AG04449 (cell line): ENCODE results near the gene FGFBP3.

ENCODE experiments used
- CTCF ChIA-PET: fragments of 350-600 bp; formaldehyde crosslinking; extraction: SDS; loops from one replicate; lab custom pipeline; 2021; ENCODE audit warnings: antibody characterized with exemption; lab: Yijun Ruan, JAX
- POLR2A ChIA-PET: fragments of 400-600, 350-600 bp; formaldehyde crosslinking; extraction: SDS; loops from one replicate; lab custom pipeline; 2020; ENCODE audit warnings: antibody characterized with exemption, inconsistent platforms; lab: Yijun Ruan, JAX
- DNase-seq: peaks from one replicate; pipeline ENCODE4 v3.0.0-alpha.2; 2010; ENCODE audit warnings: low read depth, low spot score
- H3K4me3 ChIP-seq: 2 replicates; pipeline ENCODE4 v1.5.1; 2011; ENCODE audit warnings: low read depth, mild to moderate bottlenecking, control low read depth, low read length
- TF ChIP-seq, protein P1 (sequence below): IDR thresholded peaks from one replicate; pipeline ENCODE4 v1.5.1; 2011; ENCODE audit warnings: mild to moderate bottlenecking, moderate library complexity, low read length, control low read depth, inconsistent platforms; ENCODE audit not compliant: insufficient read depth; ENCODE audit errors: missing control alignments

The FGFBP3 gene

DNA sequence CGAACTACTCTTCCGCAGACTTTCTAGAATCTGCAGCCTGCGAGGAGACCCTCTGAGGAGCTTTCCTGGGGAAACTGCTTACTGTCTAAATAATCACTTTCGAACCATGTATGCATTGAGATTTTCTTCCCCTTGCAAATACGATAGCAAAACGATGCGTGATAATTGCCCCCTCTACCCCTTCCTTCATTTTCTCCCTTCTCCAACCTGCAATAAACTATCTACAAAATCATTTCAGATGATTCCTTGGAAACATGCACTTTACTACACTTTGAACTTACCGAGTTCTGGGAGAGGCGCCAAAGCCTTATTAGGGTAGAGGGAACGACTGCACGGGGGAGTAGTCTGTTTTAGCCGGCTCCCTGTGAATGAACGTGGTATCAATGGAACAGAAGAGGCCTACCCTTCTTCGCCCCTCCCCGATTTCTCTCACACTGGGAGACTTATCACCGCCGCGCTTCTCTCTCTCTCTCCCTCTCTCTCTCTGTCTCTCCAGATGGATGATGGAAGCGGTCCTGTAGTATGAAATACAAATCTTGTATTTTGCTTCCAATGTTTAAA is at the start of gene FGFBP3:
FGFBP3 (minus strand) TSS at position 370 of the 561 bp plus-strand sequence. CDS start 517 bp downstream, outside the sequence.
- TF ChIP-seq, protein P1, sequence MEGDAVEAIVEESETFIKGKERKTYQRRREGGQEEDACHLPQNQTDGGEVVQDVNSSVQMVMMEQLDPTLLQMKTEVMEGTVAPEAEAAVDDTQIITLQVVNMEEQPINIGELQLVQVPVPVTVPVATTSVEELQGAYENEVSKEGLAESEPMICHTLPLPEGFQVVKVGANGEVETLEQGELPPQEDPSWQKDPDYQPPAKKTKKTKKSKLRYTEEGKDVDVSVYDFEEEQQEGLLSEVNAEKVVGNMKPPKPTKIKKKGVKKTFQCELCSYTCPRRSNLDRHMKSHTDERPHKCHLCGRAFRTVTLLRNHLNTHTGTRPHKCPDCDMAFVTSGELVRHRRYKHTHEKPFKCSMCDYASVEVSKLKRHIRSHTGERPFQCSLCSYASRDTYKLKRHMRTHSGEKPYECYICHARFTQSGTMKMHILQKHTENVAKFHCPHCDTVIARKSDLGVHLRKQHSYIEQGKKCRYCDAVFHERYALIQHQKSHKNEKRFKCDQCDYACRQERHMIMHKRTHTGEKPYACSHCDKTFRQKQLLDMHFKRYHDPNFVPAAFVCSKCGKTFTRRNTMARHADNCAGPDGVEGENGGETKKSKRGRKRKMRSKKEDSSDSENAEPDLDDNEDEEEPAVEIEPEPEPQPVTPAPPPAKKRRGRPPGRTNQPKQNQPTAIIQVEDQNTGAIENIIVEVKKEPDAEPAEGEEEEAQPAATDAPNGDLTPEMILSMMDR = no peak
- DNase-seq = no peak
- CTCF ChIA-PET = interaction anchor here (1.0 to 2.8 kb wide), 4 partner anchors 53 to 610 kb away, joined by 3 to 18 read pairs (median 6); no protein-coding TSS in a partner anchor
- POLR2A ChIA-PET = interaction anchor here (1.0 to 1.4 kb wide), 3 partner anchors 15 to 277 kb away, joined by 3 to 5 read pairs (median 3); partner anchors contain the start of genes BTAF1 and PPP1R3C
- H3K4me3 ChIP-seq = peak within 1 kb of the TSS; percentile 71

DNA sequence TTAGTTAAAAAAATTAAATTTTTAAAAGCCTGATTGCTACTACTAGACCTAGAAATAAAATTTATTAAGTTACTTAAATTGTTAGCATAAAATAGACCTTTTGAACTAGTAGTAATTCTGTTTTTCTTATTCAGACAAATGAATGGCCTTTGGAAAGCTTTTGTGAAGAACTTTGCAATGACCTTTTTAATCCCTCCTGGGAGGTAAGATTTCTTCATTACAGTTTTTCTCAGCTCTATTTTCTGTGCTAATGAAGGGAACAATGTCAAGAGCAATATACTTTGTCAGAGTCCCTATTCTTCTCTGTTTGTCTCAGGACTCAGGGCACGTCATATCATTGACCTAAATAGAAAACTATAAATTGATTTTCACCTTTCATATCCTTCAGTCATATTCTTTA is 47.8 kb upstream of the FGFBP3 start:
- no peak for DNase-seq
- no peak overlapping the region for H3K4me3 ChIP-seq
- ChIA-PET CTCF (interaction anchor here (0.7 to 1.3 kb wide), 2 partner anchors 12 to 370 kb away, joined by 3 to 4 read pairs; no protein-coding TSS in a partner anchor), POLR2A (no interaction called here)
- TF ChIP-seq, protein P1 = no peak

- ChIA-PET POLR2A (no interaction called here), CTCF (interaction anchor here (0.7 to 1.2 kb wide), 3 partner anchors 10 to 27 kb away, joined by 3 read pairs; no protein-coding TSS in a partner anchor)
- TF ChIP-seq, protein P1 = no peak
- no peak for DNase-seq
- H3K4me3 ChIP-seq = no peak overlapping the region
Observed at GRCh38 chr10:91955114-91955513, 45.8 kb upstream of the FGFBP3 start.

DNA sequence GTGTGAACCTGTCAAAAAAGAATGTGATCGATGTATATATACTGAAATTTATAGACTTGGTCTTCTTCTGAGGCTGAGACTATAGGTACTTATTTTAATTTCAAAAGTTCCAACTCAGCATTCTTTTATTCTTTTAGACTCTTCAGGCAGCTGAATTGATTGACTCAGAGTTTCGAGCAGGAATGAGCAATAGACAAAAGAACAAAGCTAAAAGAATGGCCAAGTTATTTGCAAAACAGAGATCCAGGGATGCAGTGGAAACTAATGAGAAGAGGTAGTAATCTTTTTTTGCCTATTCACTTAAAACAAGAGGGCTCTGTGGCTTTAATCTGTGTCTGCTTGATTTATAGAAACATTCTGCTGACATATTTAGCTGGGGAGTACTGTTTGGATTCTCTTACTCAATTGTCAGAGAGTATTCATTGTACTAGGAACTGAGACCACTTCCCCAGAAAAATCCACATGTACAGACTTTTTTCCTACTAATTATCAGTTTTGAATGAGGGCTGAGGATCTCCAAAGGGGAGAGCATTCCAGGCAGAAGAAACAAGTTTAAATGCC is 44.4 kb upstream of the FGFBP3 start:
- no peak overlapping the region for H3K4me3 ChIP-seq
- ChIA-PET CTCF (no interaction called here), POLR2A (no interaction called here)
- no peak for DNase-seq
- TF ChIP-seq, protein P1 = no peak

- TF ChIP-seq, protein P1 = no peak
- ChIA-PET CTCF (interaction anchor here (1.2 kb wide), 1 partner anchor 10 kb away, joined by 3 read pairs; no protein-coding TSS in a partner anchor), POLR2A (no interaction called here)
- H3K4me3 ChIP-seq = no peak overlapping the region
- DNase-seq = no peak
Observed at GRCh38 chr10:91944880-91945630, 35.8 kb upstream of the FGFBP3 start.

DNA sequence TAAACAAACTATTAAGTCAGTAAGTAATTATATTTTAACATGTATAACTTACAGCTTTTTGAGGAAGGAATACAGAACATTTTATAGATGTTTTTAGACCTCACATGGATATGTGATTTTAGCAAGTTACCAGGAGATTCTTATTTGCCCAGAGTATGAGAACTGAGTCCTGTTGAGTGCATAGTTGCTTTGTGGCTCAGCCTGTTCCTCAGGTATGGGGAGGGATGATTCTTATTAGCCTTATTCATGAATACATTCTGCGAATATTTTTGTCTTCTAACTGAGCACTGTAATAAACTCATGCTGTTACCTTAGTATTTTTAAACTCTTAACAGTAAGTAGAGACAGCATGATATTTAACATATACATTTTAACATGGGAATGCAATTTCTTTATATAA is 32.1 kb upstream of the FGFBP3 start:
- no peak overlapping the region for H3K4me3 ChIP-seq
- TF ChIP-seq, protein P1 = no peak
- POLR2A ChIA-PET = no interaction called here
- DNase-seq = no peak
- CTCF ChIA-PET = interaction anchor here (1.1 kb wide), 1 partner anchor 13 kb away, joined by 3 read pairs; no protein-coding TSS in a partner anchor
